Measurements from ENCODE around the gene CFAP221.
A peak's percentile ranks its signal among the peaks of the same experiment; 100 is the strongest.

CFAP221 gene

DNA sequence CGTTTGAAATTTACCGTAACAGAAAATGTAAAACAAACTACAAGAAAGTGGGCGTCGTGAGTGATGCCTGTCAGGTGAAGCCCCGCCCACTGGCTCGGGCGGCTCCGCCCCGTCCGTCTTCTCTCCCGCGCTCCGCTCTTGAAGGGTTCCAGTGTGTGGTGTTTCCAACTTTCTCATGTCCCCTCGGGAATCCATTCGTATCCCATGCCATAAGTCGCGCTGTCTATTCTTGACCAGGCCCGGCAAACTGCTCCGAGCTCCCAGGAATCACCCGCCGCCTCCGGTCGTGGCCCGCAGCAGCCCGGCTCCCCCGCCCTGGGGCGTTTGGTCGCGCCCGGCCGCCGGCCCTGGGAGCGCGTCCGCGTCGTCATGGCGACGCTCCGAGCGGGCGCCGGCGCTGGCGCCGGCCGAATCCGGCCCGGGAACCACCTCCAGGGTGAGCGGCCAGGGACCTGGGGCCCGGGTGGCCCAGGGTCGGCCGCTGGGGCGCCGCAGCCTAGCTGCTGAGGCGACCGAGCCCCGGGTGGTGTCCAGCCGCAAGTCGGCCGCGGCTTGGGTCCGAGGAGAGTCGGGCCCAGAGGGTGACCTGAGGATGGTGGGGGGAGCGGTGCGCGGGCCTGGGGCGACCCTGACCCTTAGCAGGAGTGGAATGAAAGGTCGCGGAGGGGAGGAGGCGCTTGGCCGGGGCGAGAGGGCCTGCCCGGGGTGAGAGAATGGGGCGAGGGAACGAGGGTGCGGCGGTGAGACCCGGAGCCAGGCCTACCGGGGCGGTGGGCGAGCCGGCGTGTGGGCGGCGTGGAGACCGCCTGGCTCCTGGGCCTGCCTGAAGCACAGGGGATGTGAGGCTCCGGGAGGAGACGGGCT is at the start of gene CFAP221:
TSS of gene CFAP221 (plus strand) at position 375 of the 864 bp plus-strand sequence. CDS start 1,683 bp downstream, outside the sequence.
- DNase-seq (ENCODE audit: low spot score) = peak; percentile 57

DNA sequence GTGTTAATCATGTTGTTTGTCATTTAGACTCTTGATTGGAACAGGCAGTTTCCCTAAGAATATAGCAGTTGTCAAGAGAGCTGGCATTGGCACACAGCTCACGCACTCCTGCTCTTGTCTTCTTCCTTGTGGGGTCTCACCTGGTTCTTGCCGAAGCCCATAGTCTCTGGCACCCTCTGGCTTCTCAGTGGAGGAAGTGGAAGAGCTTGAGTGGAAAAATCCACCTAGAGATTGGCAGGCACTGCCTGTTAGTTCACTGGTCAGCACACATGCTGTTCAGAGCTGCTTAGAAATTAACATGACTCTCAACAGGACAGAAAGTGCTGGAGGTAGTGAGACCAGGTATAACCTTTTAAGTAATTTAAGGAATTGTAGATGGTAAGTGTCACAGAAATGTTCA is 48.3 kb upstream of the CFAP221 start:
- no peak for DNase-seq (ENCODE audit: low spot score)

DNA sequence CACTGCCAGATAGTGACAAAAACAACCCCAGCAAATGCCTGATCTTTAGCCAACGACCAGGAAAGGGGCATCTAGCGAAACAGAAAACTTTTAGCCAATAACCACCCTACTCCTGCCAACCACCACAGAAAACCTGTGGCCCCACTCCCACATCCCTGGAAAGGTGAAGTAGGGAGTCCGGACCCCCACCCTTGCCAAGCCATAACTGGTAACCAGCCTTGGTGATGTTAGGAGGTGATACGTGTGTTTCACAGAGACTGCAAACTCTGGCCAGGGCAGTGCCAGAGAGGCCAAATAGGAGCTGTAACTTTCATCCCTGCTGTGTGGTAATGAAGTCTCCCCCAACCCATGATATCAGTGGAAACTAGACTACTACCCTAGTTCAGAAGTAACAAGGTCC is 47.6 kb upstream of the CFAP221 start:
- no peak for DNase-seq (ENCODE audit: low spot score)

DNA sequence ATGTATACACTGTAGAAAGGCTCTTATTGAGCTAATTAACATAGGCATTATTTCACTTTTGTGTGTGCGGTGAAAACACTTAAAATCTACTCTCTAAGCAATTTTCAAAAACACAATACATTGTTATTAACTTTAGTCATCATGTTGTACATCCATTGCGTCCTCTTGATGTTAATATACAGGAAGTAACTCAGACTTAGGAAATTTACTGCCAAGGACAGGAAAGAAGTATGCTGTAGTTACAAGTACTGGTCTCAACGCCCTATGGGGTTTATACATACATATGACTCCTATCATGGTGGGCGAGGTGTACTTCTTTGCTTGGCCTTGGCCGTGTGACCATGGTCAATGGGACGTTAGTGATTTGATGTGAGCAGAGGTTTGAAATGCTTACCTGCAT is 35.5 kb upstream of the CFAP221 start:
- no peak for DNase-seq (ENCODE audit: low spot score)

DNA sequence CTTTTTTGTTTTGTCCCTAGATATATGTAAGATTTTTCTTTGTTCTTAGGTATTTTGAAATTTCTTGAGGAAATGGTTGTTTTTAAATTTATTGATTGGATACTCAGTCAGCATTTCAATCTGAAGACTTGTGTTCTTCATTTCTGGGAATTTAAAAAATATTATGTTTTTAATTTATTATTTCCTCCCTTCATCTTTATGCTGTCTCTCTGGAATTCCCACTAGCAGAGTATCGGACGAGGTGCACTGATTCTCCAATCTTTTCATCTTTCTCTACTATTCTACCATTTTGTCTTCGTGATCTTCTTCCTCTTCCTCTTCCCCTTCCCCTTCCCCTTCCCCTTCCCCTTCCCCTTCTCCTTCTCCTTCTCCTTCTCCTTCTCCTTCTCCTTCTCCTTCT is 32.3 kb upstream of the CFAP221 start:
- DNase-seq (ENCODE audit: low spot score) = no peak

- no peak for DNase-seq (ENCODE audit: low spot score)
Observed at GRCh38 chr2:119512946-119513345, 31.3 kb upstream of the CFAP221 start.

GRCh38 chr2:119513832-119514231 is 30.4 kb upstream of the CFAP221 start:
- DNase-seq (ENCODE audit: low spot score) = no peak

- DNase-seq (ENCODE audit: low spot score) = no peak
Observed at GRCh38 chr2:119516121-119516520, 28.1 kb upstream of the CFAP221 start.

GRCh38 chr2:119517433-119517832 is 26.8 kb upstream of the CFAP221 start:
- peak; percentile 36 for DNase-seq (ENCODE audit: low spot score)

- no peak for DNase-seq (ENCODE audit: low spot score)
Observed at GRCh38 chr2:119518401-119519056, 25.7 kb upstream of the CFAP221 start.

DNA sequence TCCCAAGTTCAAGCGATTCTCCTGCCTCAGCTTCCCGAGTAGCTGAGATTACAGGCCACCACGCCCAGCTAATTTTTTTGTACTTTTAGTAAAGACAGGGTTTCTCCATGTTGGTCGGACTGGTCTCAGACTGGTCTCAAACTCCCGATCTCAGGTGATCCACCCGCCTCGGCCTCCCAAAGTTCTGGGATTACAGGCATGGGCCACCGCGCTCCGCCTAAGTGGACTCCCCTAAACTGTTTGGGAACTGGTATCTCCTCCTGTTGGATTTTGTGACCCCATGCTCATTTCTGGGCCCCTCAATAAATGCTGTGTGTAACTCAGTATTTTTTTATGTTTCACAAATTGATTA is 25.2 kb upstream of the CFAP221 start:
- no peak for DNase-seq (ENCODE audit: low spot score)

GRCh38 chr2:119520696-119521432 is 23.4 kb upstream of the CFAP221 start:
- DNase-seq (ENCODE audit: low spot score) = no peak

GRCh38 chr2:119521433-119522050 is 22.7 kb upstream of the CFAP221 start:
- DNase-seq (ENCODE audit: low spot score) = no peak

GRCh38 chr2:119522671-119523070 is 21.6 kb upstream of the CFAP221 start:
- DNase-seq (ENCODE audit: low spot score) = no peak

- no peak for DNase-seq (ENCODE audit: low spot score)
Observed at GRCh38 chr2:119523383-119523951, 20.8 kb upstream of the CFAP221 start.

- DNase-seq (ENCODE audit: low spot score) = no peak
Observed at GRCh38 chr2:119523952-119524694, 20.1 kb upstream of the CFAP221 start, which contains the start of gene SCTR. Gene SCTR, minus strand, starts transcription at chr2:119524483. Its CDS starts 257 bp downstream, at chr2:119524226.

DNA sequence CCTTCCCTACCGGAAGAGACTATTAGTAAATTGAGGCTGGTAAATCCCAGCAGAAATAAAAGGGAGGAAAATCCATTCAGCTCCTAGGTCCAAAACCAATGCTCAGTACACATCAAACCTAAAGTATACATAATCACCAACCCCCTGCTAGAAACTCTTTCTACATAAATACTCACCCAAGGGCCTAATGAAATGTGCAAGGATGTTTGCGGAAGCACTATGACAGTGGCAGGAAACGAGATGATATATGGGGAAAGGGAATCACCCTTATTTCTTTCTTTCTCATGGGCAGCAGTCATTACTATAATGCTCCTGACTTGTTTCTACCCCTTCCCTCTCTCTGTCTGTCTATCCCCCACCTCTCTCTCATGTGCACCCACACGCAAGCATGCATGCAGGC is 18.6 kb upstream of the CFAP221 start:
- DNase-seq (ENCODE audit: low spot score) = no peak

DNA sequence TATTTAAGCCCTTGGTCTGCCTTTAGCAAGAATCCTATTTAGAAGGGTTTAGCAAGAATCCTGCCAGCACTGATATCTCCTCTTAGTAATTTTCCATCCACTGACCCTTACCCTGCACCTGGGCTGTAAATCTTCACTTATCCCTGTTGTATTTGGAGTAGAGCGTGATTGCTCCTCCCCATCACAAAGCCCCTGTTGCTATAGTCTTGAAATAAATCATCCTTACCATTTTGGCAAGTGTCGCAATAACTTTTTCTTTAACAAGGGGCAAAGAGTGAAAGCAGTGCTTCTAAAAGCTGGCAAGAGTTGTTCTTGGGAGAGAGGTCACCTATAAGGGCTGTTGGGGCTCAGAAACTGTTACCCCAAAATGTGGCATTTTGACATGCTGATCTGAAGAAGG is 16.2 kb upstream of the CFAP221 start:
- no peak for DNase-seq (ENCODE audit: low spot score)

DNA sequence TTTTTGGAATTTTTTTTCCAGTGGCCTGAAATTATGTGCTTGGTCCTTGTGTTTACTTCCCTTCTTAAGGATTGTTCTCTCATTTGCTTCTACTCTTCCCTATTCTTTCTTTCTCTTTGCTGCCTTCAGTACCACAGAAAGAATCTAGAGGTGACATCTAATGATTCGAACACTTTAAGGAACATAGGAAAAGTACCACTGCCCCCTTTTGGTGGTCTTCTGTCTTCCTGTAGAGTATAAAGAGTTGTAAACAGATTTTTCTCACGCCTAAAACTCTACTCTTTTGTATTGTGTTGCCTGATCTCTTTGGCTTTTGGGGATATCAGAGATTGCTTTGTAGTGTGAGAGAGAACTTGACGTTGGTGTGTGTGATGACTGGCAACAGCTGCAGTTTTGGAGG is 13.0 kb upstream of the CFAP221 start:
- no peak for DNase-seq (ENCODE audit: low spot score)

- no peak for DNase-seq (ENCODE audit: low spot score)
Observed at GRCh38 chr2:119533560-119533959, 10.7 kb upstream of the CFAP221 start.

- no peak for DNase-seq (ENCODE audit: low spot score)
Observed at GRCh38 chr2:119536211-119536610, 8.0 kb upstream of the CFAP221 start.

All from hepatic stellate cell (primary cell).